Measurements from ENCODE around the gene SORL1-AS1.

DNA sequence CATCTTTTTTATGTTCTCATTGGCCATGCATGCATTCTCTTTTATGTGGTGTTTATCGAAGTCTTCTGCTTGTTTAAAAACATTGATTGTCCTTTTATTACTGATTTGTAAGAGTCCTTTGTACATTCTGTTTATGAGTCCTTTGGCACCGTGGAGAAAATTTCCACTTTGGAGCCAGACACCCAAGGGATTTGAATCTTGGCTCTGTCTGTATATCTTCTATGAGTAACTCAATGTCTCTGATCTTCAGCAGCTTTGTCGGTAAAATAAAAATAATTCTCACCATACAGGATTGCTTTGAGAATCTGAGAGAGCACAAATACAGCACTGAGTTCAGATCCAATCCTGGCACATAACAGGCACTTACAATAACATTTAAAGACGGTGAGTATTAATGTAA is 13.4 kb downstream of the SORL1-AS1 start:
- TF ChIP-seq CTCF (IDR thresholded peaks at IDR 0.05) (no peak), POLR2A (IDR thresholded peaks at IDR 0.05) (no peak)

All from uterus (tissue), 2 donors.